ENCODE results near the gene LAMA4.

LAMA4 gene

GRCh38 chr6:112286010-112286409, 31.6 kb upstream of the LAMA4 start:
- Histone ChIP-seq H3K36me3 (ENCODE audit: low read length) (no peaks in the 10 kb centered on the region), H3K79me2 (ENCODE audit: insufficient read depth, low read length) (no peaks in the 10 kb centered on the region), H3K27me3 (ENCODE audit: low read length) (no peaks in the 10 kb centered on the region), H3K9ac (ENCODE audit: low read length) (no peak overlapping the region), H4K20me1 (ENCODE audit: low read depth, low read length) (no peaks in the 10 kb centered on the region), H3K4me3 (ENCODE audit: insufficient read depth, low read length, poor library complexity, severe bottlenecking) (no peak overlapping the region), H2AFZ (ENCODE audit: low read depth, low read length, severe bottlenecking) (no peak overlapping the region), H3K27ac (ENCODE audit: low read depth, low read length) (no peak overlapping the region), H3F3A (ENCODE audit: insufficient read depth) (no peaks in the 10 kb centered on the region), H3K9me3 (ENCODE audit: insufficient read depth, low read length) (no peaks in the 10 kb centered on the region), H3K9me2 (replicated peaks; ENCODE audit: insufficient read depth, low read length) (no peaks in the 10 kb centered on the region), H3K4me2 (ENCODE audit: low read depth, low read length, poor library complexity, severe bottlenecking) (no peak overlapping the region)
- TF ChIP-seq, protein P1, sequence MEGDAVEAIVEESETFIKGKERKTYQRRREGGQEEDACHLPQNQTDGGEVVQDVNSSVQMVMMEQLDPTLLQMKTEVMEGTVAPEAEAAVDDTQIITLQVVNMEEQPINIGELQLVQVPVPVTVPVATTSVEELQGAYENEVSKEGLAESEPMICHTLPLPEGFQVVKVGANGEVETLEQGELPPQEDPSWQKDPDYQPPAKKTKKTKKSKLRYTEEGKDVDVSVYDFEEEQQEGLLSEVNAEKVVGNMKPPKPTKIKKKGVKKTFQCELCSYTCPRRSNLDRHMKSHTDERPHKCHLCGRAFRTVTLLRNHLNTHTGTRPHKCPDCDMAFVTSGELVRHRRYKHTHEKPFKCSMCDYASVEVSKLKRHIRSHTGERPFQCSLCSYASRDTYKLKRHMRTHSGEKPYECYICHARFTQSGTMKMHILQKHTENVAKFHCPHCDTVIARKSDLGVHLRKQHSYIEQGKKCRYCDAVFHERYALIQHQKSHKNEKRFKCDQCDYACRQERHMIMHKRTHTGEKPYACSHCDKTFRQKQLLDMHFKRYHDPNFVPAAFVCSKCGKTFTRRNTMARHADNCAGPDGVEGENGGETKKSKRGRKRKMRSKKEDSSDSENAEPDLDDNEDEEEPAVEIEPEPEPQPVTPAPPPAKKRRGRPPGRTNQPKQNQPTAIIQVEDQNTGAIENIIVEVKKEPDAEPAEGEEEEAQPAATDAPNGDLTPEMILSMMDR (IDR thresholded peaks at IDR 0.05; ENCODE audit: insufficient read depth, low read length, poor library complexity, severe bottlenecking) = no peak
- TF ChIP-seq EZH2phosphoT487 (conservative IDR thresholded peaks at IDR 0.05; ENCODE audit: low read length) = no peak

GRCh38 chr6:112284603-112285002, 30.2 kb upstream of the LAMA4 start:
- no peaks in the 10 kb centered on the region for H3F3A ChIP-seq (ENCODE audit: insufficient read depth)
- H3K79me2 ChIP-seq (ENCODE audit: insufficient read depth, low read length) = no peaks in the 10 kb centered on the region
- no peaks in the 10 kb centered on the region for H3K27me3 ChIP-seq (ENCODE audit: low read length)
- H3K4me3 ChIP-seq (ENCODE audit: insufficient read depth, low read length, poor library complexity, severe bottlenecking) = no peak overlapping the region
- no peaks in the 10 kb centered on the region for H3K9me3 ChIP-seq (ENCODE audit: insufficient read depth, low read length)
- TF ChIP-seq, protein P1 (IDR thresholded peaks at IDR 0.05; ENCODE audit: insufficient read depth, low read length, poor library complexity, severe bottlenecking) = no peak
- no peak for TF ChIP-seq EZH2phosphoT487 (conservative IDR thresholded peaks at IDR 0.05; ENCODE audit: low read length)
- no peaks in the 10 kb centered on the region for H3K9me2 ChIP-seq (replicated peaks; ENCODE audit: insufficient read depth, low read length)
- H3K36me3 ChIP-seq (ENCODE audit: low read length) = no peaks in the 10 kb centered on the region
- H3K27ac ChIP-seq (ENCODE audit: low read depth, low read length) = no peak overlapping the region
- no peak overlapping the region for H3K9ac ChIP-seq (ENCODE audit: low read length)
- no peak overlapping the region for H2AFZ ChIP-seq (ENCODE audit: low read depth, low read length, severe bottlenecking)
- no peaks in the 10 kb centered on the region for H4K20me1 ChIP-seq (ENCODE audit: low read depth, low read length)
- H3K4me2 ChIP-seq (ENCODE audit: low read depth, low read length, poor library complexity, severe bottlenecking) = no peak overlapping the region

- H3K4me2 ChIP-seq (ENCODE audit: low read depth, low read length, poor library complexity, severe bottlenecking) = no peak overlapping the region
- H3K79me2 ChIP-seq (ENCODE audit: insufficient read depth, low read length) = no peaks in the 10 kb centered on the region
- no peak overlapping the region for H3K27ac ChIP-seq (ENCODE audit: low read depth, low read length)
- no peaks in the 10 kb centered on the region for H3K36me3 ChIP-seq (ENCODE audit: low read length)
- no peak overlapping the region for H3K4me3 ChIP-seq (ENCODE audit: insufficient read depth, low read length, poor library complexity, severe bottlenecking)
- H3K27me3 ChIP-seq (ENCODE audit: low read length) = no peaks in the 10 kb centered on the region
- TF ChIP-seq, protein P1 (IDR thresholded peaks at IDR 0.05; ENCODE audit: insufficient read depth, low read length, poor library complexity, severe bottlenecking) = no peak
- no peak for TF ChIP-seq EZH2phosphoT487 (conservative IDR thresholded peaks at IDR 0.05; ENCODE audit: low read length)
- no peaks in the 10 kb centered on the region for H3K9me3 ChIP-seq (ENCODE audit: insufficient read depth, low read length)
- H4K20me1 ChIP-seq (ENCODE audit: low read depth, low read length) = no peaks in the 10 kb centered on the region
- no peak overlapping the region for H2AFZ ChIP-seq (ENCODE audit: low read depth, low read length, severe bottlenecking)
- no peak overlapping the region for H3K9ac ChIP-seq (ENCODE audit: low read length)
- no peaks in the 10 kb centered on the region for H3F3A ChIP-seq (ENCODE audit: insufficient read depth)
- H3K9me2 ChIP-seq (replicated peaks; ENCODE audit: insufficient read depth, low read length) = no peaks in the 10 kb centered on the region
These were observed 29.3 kb upstream of the LAMA4 start for GRCh38 chr6:112283621-112284020.
